Vagina (tissue), 2 donors: ENCODE measurements around the gene CSK. TPM values are rescaled to one million over a fixed set of nuclear protein-coding genes. Genes with fewer than 3 reads are reported as not detected.

Source experiments
- DNase-seq, 2 donors: peaks; one replicate each; pipeline ENCODE4 v3.0.0-alpha.2; 2017; ENCODE audit errors: extremely low spot score in 2 of 2
- H3K27ac ChIP-seq: fragments of 200-600 bp; sonication (generic); one replicate; pipeline ENCODE4 v1.5.1; 2019
- H3K27me3 ChIP-seq: fragments of 200-600 bp; sonication (generic); one replicate; pipeline ENCODE4 v1.5.1; 2019
- H3K36me3 ChIP-seq, 2 donors: fragments of 200-600 bp; sonication (generic); one replicate each; pipeline ENCODE4 v1.5.1; 2017 to 2019
- H3K4me1 ChIP-seq: fragments of 200-600 bp; sonication (generic); one replicate; pipeline ENCODE4 v1.5.1; 2019
- H3K4me3 ChIP-seq, 2 donors: fragments of 200-600 bp; sonication (generic); 1 replicate in 1 of 2; 2 replicates in 1 of 2; pipeline ENCODE4 v1.5.1; 2016 to 2019
- H3K9me3 ChIP-seq: fragments of 200-600 bp; sonication (generic); one replicate; pipeline ENCODE4 v1.5.1; 2019
- POLR2A ChIP-seq, 2 donors: fragments of 450-650 bp; IDR thresholded peaks; one replicate each; pipeline ENCODE4 v1.6.1; 2017; ENCODE audit warnings: antibody characterized with exemption in 2 of 2, mild to moderate bottlenecking in 2 of 2, moderate library complexity in 2 of 2
- POLR2AphosphoS5 ChIP-seq, 2 donors: sonication (generic); formaldehyde crosslinking; IDR thresholded peaks; one replicate each; pipeline ENCODE4 v1.9.0; 2017; ENCODE audit warnings: antibody characterized with exemption in 2 of 2, mild to moderate bottlenecking in 2 of 2, low read depth in 1 of 2; ENCODE audit not compliant: insufficient read depth in 1 of 2
- intact Hi-C: fragments of 100-400 bp; cut with DNase I; formaldehyde crosslinking; loops from one replicate; pipeline ENCODE4 v1.15.1; 2023
- total RNA-seq: library from RNA; depleted of rRNA; stranded (reverse); fragments of >200 nt; gene quantifications from one replicate; pipeline ENCODE4 v1.2.3, GENCODE V29; 2016
- TF ChIP-seq, protein P1 (sequence below), 3 experiments: fragments of 450-650 bp in 2 of 3; fragments of 200-600 bp in 1 of 3; sonication (generic) in 1 of 3; IDR thresholded peaks; one replicate each; pipeline ENCODE4 v1.5.1; 2017 to 2019; ENCODE audit warnings: antibody characterized with exemption in 3 of 3, mild to moderate bottlenecking in 2 of 3, moderate library complexity in 2 of 3

CSK gene
- total RNA-seq, 1 donor from 2014 or later, result 26.3 TPM

DNA sequence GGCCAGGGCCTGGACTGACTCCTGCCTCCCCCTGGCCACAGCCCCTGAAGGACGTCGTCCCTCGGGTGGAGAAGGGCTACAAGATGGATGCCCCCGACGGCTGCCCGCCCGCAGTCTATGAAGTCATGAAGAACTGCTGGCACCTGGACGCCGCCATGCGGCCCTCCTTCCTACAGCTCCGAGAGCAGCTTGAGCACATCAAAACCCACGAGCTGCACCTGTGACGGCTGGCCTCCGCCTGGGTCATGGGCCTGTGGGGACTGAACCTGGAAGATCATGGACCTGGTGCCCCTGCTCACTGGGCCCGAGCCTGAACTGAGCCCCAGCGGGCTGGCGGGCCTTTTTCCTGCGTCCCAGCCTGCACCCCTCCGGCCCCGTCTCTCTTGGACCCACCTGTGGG, 20.4 kb downstream of the CSK start:
- Histone ChIP-seq H3K4me3 (no peak overlapping the region), H3K36me3 (peaks cover 0 to 42% of the 10 kb centered on the region in 2 donors), H3K27ac (no peak overlapping the region), H3K27me3 (no peaks in the 10 kb centered on the region), H3K9me3 (no peaks in the 10 kb centered on the region), H3K4me1 (peaks cover 24% of the 10 kb centered on the region)
- TF ChIP-seq POLR2AphosphoS5 (IDR thresholded peaks at IDR 0.05; ENCODE audit: insufficient read depth in 1 of 2, low read depth in 1 of 2), result no peak
- no peak for TF ChIP-seq POLR2A (IDR thresholded peaks at IDR 0.05)
- TF ChIP-seq, protein P1, sequence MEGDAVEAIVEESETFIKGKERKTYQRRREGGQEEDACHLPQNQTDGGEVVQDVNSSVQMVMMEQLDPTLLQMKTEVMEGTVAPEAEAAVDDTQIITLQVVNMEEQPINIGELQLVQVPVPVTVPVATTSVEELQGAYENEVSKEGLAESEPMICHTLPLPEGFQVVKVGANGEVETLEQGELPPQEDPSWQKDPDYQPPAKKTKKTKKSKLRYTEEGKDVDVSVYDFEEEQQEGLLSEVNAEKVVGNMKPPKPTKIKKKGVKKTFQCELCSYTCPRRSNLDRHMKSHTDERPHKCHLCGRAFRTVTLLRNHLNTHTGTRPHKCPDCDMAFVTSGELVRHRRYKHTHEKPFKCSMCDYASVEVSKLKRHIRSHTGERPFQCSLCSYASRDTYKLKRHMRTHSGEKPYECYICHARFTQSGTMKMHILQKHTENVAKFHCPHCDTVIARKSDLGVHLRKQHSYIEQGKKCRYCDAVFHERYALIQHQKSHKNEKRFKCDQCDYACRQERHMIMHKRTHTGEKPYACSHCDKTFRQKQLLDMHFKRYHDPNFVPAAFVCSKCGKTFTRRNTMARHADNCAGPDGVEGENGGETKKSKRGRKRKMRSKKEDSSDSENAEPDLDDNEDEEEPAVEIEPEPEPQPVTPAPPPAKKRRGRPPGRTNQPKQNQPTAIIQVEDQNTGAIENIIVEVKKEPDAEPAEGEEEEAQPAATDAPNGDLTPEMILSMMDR (IDR thresholded peaks at IDR 0.05), result no peak
- intact Hi-C loops, result no loop called here
- no peak for DNase-seq

DNA sequence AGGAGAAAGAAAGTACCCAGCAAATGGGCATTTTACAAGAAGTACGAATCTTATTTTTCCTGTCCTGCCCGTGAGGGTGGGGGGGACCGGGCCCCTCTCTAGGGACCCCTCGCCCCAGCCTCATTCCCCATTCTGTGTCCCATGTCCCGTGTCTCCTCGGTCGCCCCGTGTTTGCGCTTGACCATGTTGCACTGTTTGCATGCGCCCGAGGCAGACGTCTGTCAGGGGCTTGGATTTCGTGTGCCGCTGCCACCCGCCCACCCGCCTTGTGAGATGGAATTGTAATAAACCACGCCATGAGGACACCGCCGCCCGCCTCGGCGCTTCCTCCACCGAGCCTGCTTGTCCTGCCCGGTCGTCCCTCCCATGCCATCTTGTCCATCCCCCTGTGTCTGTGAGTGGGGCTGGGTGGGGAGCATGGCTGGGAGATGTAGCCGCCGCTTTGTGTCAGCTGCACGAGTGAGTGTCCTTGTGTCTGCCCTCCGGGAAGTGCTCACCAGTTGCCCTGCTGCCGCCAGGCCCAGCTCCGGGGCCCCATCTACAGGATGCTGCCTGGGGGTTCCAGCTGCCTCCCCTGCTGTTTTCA, 21.1 kb downstream of the CSK start:
- no peaks in the 10 kb centered on the region for H3K27me3 ChIP-seq
- TF ChIP-seq POLR2A (IDR thresholded peaks at IDR 0.05) (no peak), POLR2AphosphoS5 (IDR thresholded peaks at IDR 0.05; ENCODE audit: insufficient read depth in 1 of 2, low read depth in 1 of 2) (no peak)
- TF ChIP-seq, protein P1 (IDR thresholded peaks at IDR 0.05), result no peak
- no peak overlapping the region for H3K27ac ChIP-seq
- no peaks in the 10 kb centered on the region for H3K9me3 ChIP-seq
- H3K36me3 ChIP-seq, result peaks cover 0 to 42% of the 10 kb centered on the region in 2 donors
- intact Hi-C loops, result no loop called here
- H3K4me1 ChIP-seq, result peaks cover 26% of the 10 kb centered on the region
- no peak for DNase-seq
- no peak overlapping the region for H3K4me3 ChIP-seq

DNA sequence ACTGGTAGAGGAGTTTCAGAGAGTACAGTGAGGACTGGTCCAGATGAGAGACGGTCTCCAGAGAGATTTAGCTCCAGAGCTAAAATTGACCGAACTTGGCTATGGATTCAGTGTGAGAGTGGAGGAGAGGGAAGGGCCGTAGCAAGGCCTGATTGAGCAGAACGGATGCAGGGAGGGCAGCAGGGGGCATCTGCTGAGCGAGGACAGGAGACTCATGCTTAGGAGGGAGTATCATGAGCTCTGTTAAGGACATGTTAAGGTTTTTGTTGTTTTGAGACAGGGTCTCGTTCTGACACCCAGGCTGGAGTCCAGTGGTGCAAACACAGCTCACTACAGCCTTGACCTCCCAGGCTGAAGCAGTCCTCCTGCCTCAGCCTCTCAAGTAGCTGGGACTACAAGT, 23.1 kb downstream of the CSK start:
- Histone ChIP-seq H3K9me3 (no peaks in the 10 kb centered on the region), H3K27ac (no peak overlapping the region), H3K4me3 (no peak overlapping the region), H3K36me3 (peaks cover 0 to 32% of the 10 kb centered on the region in 2 donors), H3K27me3 (no peaks in the 10 kb centered on the region), H3K4me1 (peaks cover 16% of the 10 kb centered on the region)
- intact Hi-C loops, result no loop called here
- DNase-seq, result no peak
- TF ChIP-seq POLR2A (IDR thresholded peaks at IDR 0.05) (no peak), POLR2AphosphoS5 (IDR thresholded peaks at IDR 0.05; ENCODE audit: insufficient read depth in 1 of 2, low read depth in 1 of 2) (no peak)
- TF ChIP-seq, protein P1 (IDR thresholded peaks at IDR 0.05), result no peak

DNA sequence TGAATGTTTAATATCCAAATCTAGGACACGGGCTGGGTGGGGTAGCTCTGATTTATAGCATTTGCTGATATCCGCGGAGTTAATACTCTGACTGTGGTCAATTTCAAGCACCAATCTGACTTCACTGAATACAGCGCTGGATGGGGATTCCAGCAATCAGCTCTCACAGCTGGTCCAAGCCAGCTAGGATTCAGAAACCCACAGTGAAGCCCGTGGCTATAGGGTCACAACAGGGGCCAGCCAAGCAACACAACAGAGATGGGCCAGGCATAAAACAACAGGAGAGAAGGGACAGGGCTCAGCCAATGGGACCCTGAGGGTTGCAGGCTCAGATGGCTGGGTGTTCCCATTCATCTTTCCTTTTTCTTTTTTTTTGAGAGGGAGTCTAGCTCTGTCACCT, 25.4 kb downstream of the CSK start:
- no peak overlapping the region for H3K27ac ChIP-seq
- intact Hi-C loops, result no loop called here
- peaks cover 10% of the 10 kb centered on the region for H3K4me1 ChIP-seq
- H3K4me3 ChIP-seq, result no peak overlapping the region
- H3K9me3 ChIP-seq, result no peaks in the 10 kb centered on the region
- TF ChIP-seq POLR2AphosphoS5 (IDR thresholded peaks at IDR 0.05; ENCODE audit: insufficient read depth in 1 of 2, low read depth in 1 of 2) (no peak), POLR2A (IDR thresholded peaks at IDR 0.05) (no peak)
- TF ChIP-seq, protein P1 (IDR thresholded peaks at IDR 0.05), result no peak
- H3K27me3 ChIP-seq, result no peaks in the 10 kb centered on the region
- DNase-seq, result no peak
- peaks cover 0 to 12% of the 10 kb centered on the region in 2 donors for H3K36me3 ChIP-seq

- intact Hi-C loops, result no loop called here
- TF ChIP-seq, protein P1 (IDR thresholded peaks at IDR 0.05), result no peak
- TF ChIP-seq POLR2A (IDR thresholded peaks at IDR 0.05), result no peak
- no peak for TF ChIP-seq POLR2AphosphoS5 (IDR thresholded peaks at IDR 0.05; ENCODE audit: insufficient read depth in 1 of 2, low read depth in 1 of 2)
- DNase-seq, result no peak
- peaks cover 0 to 2% of the 10 kb centered on the region in 2 donors for H3K36me3 ChIP-seq
- H3K9me3 ChIP-seq, result no peaks in the 10 kb centered on the region
- H3K27ac ChIP-seq, result no peak overlapping the region
- peaks cover 10% of the 10 kb centered on the region for H3K4me1 ChIP-seq
- H3K4me3 ChIP-seq, result no peak overlapping the region
- H3K27me3 ChIP-seq, result no peaks in the 10 kb centered on the region
Measured at GRCh38 chr15:74808078-74808839, 26.4 kb downstream of the CSK start.
